Stimulated activated CD4-positive, alpha-beta T cell treated with anti-CD3 and anti-CD28 coated beads, Interleukin-4, amount 100 ng/mL, for 24 hours (primary cell): ENCODE measurements around the gene SYT5.
"Not testable (repeated sequence)": the region's sequence is repeated elsewhere in the genome, so short reads cannot be mapped to it uniquely, and the experiment has no call there.

Experiments used
- DNase-seq: peaks from one replicate; pipeline ENCODE4 v3.0.0-alpha.2; 2020

Gene SYT5

DNA sequence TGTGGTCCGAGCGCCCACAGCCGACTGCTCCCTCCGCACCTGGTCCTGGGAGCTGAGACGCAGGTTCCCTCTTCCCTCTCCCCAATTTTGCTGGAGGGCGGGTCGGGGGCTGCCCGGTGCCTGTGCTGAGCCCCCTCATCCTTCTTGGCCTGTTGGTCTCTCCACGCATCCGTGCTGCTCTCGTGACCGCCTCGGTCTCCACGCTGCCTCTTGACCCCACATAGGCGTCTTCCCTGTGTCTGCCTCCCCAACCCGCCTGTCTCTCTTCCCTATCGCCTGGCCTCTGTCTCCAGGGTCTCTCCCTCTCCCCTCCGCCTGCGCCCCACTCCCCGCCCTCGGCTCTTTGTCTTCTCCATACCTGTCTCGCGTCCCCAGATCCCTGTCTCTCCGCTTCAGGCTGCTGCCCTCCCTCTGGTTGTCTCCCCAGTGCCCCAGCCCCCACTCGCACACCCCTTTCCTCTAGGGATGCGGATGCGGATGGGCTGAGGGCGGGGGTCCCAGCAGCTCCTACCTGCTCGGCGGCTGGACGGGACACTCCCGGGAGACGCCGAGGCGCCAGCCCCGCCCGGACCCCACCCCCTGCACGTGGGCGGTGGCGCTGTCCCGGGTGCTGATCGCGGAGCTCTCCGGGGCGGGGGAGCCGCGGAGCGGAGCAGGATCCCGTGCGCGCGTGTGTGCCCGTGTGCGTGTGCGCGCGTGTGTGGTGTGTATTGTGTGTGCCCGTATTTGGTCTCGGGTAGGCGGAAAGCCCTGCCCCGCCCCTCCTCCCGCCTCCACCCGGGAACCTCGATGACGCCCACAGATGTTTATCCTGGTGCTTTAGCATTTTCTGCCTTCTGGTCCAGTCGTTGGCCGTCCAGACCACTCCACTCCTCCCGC, at the start of gene SYT5:
TSS of gene SYT5 (minus strand) at position 684 of the 879 bp plus-strand sequence. CDS start 1,248 bp downstream, outside the sequence.
- peak; percentile 63 for DNase-seq

DNA sequence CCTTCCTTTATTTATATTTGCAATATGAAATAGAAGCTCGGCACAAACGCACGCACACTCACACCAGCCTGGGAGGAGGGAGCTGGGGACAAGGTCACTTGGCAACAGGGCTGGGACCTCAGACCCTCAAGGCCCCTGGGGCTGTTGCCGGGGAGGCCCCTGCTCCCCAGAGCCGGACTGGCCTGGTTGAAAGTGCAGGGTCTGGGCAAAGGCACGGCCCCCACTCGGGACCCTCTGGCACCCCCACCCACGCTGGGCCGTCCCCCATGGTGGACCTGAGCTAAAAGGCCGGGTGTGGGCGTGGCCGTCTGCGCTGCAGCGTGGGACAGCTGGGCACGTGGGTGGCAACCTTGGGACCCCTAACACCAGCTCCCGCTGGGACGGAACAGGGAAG, 49.7 kb upstream of the SYT5 start:
- no peak for DNase-seq

DNA sequence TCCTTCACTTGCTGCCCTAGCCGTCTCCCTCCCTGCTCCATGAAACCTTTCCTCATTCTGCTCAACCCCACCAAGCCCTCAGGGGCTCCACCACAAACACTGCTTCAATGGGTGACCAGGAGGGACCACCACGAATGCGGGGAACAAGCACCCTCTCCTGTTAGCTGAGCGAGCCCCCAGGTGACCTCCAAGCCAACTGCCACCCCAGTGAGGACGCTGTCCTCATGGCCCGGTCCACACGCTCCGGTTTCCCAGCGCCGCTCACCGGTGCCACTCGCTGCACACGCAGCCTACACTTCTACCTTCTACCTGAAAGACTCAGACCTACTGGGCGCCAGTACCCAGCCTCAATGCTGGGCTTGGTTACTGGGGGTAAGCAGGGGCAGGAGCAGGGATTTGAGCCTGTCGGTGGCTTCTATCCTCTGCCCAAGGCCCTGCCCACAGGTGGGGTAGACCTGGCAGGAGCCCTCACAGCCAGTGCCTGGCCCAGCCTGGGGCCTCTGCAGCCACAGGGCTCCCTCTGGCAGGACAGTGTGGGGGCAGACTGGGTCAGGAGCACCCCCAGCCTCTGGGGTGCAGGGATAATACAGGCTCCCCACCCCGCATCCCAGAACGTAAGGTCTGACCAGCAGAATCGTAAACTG, 49.2 kb upstream of the SYT5 start:
- DNase-seq: no peak

DNA sequence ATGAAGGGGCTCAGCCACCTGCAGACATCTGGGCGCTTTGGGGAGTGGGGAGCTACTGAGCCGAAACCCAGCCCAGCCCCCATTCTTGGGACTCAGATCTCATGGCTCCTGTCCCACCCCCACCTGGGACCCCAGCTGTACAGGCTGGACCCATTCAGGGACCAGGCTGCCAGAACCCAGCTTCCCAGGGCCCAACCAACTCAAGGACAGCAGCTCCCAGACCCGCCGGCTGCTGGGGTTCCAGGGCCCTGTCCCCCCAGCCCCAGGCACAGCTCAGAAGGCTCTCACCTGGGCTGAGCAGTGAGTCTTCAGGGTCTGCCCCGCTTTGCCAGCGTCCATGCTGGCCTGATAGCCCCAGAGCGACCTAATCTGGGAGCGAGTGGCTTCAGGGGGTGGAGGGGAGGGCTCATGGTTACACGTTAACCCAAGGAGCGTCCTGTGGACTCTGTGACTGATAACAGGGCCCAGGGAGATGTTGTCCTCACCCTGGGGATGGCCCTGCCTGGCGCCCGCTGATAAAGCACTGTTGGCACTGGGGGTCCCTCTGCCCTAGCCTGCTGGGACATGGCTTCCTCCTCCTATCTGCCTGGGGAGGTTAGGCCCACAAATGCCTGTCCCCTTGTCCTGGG, 48.4 kb upstream of the SYT5 start, which contains the start of gene TMEM86B:
TSS of gene TMEM86B (minus strand) at position 361 of the 629 bp plus-strand sequence. CDS start at position 339, 22 bp downstream.
- no peak for DNase-seq

DNA sequence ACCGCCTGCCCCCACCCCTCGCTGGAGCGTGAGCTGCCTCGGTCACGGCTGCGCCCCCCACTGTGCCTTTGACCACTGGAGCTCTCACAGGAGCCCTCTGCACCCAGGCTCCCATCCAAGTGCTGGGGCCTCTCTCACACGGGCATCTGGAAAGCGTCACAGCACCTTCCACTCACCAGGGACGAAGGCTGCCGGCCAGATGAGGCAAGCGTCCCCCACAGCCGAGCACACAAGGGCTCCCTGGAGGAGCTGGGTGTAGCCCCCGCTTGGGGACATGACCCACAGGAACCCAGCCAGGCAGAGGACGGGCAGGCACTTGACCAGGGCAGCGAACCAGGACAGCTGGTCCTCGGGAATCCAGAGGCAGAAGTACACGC, 47.9 kb upstream of the SYT5 start:
- DNase-seq: no peak

DNA sequence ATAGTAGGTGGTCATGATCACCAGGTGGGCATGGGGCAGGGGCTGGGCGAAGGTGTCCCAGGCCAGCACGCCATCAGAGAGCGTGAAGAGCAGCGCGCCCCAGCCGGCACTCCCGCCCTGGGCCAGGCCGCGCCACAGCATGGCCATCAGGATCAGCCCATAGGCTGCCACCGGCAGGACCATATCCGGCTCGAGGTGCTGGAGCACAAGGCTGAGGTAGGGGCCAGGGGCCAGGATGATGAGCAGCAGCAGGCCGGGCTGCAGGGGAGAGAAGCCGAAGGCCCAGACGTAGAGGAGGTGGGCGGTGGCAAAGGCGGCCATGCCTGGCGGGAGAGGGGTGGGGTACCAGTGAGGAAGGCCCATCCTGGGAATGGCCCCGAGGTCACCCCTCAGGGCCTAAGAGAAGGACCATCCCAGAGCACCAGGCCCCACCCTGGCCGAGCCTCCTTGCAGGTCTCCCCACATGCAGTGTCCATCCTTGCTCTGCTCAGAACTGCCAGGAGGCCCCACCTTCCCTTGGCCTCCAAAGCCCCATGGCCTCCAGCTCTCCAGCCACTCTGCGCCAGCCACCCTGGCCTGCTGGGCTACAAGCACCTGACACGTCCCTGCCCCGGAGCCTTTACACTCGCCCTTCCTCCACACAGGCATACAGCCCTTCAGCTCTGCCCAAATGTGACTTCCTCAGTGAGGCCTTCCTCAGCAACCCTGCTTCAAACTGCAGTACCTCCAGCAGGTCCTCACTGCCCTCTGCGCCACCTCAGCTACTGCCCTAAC, 47.3 kb upstream of the SYT5 start:
- DNase-seq: no peak

DNA sequence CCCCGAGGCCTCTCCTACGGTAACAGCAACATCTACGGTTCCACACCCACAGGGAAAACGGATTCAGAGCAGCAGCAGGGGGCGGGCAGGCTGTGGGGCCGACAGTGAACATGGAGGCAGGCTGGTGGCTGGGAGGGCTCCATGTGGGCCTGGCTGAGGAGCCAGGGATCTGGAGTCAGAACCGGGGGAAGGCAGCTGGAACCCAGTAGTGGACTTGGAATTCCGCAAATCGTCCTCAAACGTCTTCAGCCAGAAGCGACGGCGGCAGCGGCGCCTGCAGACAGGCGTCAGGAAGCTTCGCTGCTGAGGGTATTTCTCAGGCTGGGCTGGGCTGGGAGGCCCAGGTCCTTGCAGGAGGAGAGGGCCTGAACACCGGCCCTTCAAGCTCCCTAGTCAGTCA, 46.7 kb upstream of the SYT5 start:
- DNase-seq: no peak

DNA sequence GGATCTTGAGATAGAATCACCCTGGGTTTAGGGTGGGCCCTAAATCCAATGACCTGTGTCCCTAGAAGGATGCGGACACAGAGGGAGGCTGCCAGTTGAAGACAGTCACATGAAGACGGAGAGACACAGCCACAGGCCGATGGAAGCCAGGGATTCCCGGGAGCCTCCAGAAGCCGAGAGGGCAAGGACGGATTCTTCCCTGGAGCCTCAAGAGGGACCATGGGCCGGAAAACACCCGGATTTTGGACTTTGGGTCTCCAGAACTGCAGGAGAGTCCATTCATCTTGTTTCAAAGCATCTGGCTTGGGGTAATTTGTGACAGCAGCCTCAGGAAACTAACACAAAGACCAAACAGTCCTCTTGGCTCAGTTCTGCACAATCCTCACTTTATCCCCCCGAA, 46.2 kb upstream of the SYT5 start:
- no peak for DNase-seq

DNA sequence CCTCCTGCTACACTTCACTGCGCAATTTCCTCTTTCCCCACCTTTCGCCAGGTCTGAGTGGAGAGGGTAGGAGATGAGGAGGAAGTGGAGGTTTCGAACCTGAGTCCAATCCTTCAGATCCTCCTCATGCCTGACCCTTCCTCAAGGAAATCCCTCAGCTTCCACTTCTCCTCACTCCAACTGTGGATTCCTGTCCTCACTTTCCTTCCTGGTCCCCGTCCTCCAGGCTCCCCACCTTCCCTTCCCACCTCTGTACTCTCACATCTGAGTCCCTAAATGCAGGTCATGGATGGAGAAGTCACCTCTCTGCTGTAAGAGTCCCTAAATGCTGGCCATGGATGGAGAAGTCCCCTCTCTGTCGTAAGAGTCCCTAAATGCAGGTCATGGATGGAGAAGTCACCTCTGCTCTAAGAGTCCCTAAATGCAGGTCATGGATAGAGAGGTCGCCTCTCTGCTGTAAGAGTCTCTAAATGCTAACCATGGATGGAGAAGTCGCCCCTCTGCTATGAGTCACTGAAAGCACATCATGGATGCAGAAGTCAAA, 45.4 kb upstream of the SYT5 start:
- no peak for DNase-seq

DNA sequence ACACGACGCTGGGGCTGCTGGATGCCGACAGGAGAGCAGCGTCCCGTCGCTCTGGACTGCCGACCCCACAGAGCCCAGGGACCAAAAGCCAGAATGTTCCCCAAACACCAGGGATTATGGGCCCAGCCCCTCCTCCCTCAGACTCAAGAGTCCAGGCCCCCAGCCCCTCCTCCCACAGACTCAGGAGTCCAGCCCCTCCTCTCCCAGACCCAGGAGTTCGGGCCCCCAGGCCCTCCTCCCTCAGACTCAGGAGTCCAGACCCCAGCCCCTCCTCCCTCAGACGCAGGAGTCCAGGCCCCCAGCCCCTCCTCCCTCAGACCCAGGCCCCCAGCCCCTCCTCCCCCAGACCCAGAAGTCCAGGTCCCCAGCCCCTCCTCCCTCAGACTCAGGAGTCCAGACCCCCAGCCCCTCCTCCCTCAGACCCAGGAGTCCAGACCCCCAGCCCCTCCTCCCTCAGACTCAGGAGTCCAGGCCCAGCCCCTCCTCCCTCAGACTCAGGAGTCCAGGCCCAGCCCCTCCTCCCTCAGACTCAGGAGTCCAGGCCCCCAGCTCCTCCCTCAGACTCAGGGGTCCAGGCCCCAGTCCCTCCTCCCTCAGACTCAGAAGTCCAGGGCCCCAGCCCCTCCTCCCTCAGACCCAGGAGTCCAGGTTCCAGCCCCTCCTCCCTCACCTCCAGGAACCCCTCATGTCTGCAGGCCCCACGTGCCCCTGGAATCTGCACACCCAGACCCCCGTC, 44.8 kb upstream of the SYT5 start:
- DNase-seq: not testable (repeated sequence)

DNA sequence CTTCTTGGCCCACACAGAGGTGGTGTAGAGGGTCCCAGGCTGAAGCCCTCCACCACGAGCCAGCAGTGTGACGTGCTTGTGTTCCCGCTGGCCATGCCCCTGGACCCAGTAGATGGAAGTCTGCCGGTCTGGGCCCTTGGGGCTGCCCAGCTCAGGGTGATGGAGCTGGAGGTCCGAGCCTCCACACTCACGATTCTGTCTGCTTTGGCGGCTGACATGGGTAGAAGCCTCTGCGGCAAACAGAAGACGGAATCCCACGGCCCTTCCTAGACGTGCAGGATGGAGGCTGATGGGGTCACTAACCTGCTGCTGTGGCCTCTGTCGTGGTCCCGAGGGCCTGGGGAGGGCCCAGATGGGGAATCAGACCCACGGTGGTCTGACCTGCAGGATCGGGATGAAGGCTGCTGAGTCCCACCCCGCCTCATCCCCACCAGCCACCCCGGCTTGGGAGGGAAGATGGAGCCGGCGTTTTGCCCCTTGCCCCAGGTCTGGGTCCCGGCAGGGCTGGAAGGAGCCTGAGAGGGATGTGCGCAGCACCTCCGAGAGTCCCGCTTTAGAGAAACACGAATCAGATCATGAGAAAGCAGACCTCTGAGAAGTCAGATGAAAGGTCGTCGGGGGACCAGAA, 44.1 kb upstream of the SYT5 start:
- DNase-seq: no peak

DNA sequence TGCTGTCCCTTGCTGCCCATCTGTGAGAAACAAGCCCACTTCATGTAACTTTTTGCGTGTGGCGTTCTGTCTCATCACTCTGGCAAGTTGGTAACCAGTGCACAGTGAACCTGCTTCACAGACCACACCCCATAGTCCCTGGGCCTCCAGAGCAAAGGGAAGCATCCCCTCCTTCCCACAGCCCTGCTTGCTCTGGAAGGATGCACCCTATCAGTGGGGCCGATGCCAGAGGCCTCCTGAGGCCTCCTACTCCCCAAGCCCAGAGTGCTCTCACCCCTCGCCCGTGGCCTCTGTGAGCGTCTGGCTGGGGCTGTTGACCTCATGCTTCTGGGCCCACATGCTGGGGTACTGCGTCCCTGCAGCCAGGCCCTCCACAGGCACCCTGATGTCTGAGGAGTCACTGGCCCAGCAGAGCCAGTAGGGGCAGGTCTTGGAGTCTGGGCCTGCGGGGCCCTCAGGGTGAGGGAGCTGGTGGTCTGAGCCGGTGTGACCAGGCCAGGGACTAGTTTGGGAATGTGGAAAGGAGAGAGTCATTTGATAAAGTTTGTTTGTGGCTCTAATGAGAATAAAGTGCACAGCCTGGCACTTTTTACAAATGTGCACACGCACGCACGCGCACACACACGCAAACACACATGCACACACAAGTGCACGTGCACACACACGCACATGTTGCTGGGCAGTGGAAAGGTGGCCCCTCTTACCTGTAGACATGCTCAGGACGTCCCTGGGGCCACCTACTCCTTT, 43.4 kb upstream of the SYT5 start:
- DNase-seq: no peak

DNA sequence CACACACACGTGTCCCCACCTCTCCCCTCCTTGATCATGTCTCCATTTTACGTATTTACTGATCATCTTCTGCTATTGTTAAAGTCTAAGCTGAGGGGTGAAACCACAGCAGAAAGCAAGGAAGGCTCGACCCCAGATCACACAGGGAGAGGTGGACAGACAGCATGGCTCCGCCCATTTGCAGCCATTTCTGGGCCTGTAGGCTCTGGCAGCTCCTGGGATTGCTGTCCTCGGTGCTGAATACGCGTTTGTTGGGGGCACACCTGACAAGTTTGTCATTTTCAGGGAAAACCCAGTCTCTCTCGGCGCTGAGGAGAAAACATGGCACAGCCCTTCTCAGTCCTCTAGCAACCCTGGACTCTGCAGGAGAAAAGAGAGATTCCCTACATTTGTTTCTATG, 40.4 kb upstream of the SYT5 start:
- DNase-seq: no peak

DNA sequence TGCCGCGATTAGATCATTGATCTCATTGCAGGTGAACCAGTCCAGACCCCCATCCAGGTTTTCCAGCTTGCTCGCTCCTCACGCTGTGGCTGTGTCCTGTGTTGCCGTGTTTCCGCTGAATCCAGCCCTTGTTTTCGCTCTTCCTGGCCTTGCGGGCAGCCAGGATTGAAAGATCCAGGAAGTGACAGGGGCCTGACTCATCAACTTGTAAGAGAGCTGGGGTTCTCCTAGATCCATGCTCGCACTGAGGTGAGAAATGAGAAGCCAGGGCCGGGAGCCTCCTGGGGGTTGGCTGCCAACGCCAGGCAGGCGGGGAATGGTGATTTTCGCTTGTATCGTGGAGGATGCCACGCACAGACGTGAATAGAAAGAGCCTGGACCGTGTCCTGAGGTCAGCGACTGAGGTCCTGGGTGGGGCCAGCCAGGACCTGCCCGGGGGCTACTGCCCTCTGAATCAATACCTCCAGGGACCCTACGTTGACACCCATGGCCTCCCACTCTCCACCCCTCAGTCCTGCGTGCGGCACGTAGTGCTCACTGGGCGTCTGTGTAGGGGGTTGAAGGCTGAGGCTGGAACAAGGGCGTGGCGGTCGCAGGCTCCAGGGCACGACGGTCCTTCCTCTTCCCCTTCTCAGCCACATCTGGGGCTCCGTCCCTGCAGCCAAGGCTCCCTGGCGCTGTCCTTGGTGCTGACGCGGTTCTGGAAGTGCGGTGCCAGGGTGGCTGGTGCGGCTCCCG, 36.5 kb upstream of the SYT5 start:
- peak; percentile 64 for DNase-seq

DNA sequence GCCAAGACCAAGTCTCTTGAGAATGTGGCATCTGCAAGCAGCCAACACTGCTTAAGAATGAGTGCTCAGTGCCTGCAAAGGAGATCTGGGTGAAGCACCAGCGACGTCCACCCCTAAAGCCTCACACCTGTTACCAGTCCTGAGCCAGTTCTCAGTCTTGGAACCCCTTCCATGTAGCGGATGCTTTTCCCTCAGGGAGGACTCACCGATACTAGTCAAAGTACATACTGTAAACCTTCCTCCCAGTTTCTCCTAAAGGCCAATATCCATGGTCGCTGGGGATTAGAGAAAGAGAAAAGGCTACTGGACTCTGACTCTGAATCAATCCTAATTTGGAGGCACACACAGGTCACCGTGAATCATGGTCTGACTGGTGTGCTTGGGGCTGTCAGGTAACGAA, 33.5 kb upstream of the SYT5 start:
- DNase-seq: no peak

DNA sequence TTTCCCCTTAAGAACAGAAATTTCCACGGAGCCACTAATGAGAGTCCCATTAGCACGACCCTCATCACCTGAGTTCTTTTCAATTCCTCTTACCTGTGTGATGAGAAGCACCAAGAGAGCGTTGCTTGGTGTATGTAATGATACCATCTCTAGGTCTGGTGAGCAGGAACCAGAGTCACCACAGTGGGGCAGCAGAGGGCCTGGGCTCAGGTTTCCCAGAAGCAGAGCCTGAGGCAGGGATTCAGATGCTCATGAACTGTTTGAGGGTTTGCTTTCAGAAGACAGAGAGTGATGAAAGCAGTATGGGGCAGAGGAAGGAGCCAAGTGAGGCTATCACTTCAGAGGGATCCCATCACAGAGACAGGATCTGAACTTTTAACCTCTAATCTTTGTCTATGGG, 32.4 kb upstream of the SYT5 start:
- peak; percentile 49 for DNase-seq

DNA sequence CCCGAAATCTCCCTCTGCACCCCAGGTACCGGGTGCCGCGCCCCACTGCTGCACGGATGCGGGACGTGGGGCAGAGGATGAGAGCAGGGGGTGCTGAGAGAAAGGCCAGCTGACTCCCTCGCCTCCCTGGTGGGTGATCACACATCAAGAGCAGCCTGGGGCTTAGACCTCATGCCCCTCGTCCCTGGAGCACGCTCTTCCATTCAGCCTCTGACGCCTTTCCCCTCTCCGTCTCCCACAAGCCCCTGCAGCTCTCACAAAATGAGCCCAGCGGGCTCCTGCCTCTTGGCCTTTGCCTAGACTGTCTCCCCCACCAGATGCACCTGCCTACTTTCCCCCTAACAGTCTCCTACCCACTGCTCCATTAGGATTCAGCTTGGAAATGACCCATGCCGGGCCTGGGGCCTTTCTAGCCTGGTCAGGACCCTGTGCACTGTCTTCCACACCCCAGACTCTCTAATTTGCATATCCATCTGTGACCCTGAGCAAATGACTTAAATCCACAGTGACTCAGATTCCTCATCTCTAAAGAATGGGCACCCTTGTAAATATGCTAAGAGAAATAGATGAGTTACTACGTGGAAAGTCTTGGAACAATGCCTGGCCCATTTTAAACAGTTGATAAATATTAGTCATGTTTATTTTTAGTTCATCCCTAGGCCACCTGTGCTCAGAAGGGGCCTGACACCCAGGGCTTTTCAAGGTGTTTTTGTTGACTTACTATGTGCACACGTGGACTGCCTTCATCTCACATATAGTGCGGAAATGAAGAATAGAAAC, 29.8 kb upstream of the SYT5 start:
- no peak for DNase-seq

DNA sequence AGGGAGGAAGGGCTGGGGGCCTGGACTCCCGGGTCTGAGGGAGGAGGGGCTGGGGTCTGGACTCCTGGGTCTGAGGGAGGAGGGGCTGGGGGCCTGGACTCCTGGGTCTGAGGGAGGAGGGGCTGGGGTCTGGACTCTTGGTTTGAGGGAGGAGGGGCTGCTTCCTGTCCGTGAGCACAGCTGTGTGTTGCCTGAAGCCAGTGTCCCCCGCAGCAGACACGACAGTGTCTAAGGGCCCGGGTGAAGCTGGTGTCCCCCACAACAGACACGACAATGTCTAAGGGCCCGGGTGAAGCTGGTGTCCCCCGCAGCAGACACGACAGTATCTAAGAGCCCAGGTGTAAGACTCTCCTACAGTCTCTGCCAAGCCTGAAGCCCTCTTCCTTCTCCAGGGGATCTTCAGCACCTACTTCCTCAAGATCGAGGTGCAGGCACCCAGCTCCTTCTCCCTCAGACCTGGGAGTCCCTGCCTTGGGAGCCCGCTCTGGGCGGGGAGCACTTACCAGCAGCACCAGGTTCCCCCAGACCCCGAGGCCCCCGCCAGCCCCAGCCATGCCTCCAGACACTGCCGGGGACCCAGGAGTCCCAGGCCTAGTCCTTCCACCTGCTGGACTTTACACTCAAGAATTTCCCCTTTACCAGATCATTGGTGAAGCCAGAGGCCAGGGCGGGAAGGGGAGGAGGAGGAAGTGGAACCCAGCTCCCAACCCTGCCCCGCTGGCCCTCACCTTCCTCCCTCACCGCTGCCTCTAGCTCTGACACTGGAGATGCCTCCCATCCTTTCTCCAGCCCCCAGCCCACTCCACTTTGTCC, 29.0 kb upstream of the SYT5 start, which contains the start of gene PTPRH:
TSS of gene PTPRH (minus strand) at position 622 of the 813 bp plus-strand sequence. CDS start at position 554, 68 bp downstream.
- DNase-seq: no peak
